ENCODE measurements around the gene PMFBP1.

GRCh38 chr16:72101195-72101594 lies 70.8 kb downstream of the PMFBP1 start:
- no peak for TF ChIP-seq CTCF (IDR thresholded peaks at IDR 0.05)
- no peak for TF ChIP-seq POLR2A (IDR thresholded peaks at IDR 0.05)

All from Peyer's patch (tissue), 4 donors.